ENCODE results near the gene NTRK3.

- TF ChIP-seq RFX5 (IDR thresholded peaks at IDR 0.05; ENCODE audit: borderline replicate concordance, low read depth, low read length) (no peak), ATF2 (IDR thresholded peaks at IDR 0.05; ENCODE audit: low read length) (no peak), CTCF (IDR thresholded peaks at IDR 0.05; ENCODE audit: control extremely low read depth in 1 of 3, insufficient read depth in 1 of 3, low read depth in 1 of 3, low read length in 3 of 3) (no peak), POLR2A (IDR thresholded peaks at IDR 0.05; ENCODE audit: control extremely low read depth in 1 of 2, low read depth in 2 of 2, low read length in 2 of 2) (no peak)
Observed at GRCh38 chr15:87930457-87930856, 326.1 kb downstream of the NTRK3 start.
